ENCODE results near the gene TRIM56. TPM values are rescaled to one million over a fixed set of nuclear protein-coding genes. Genes with fewer than 3 reads are reported as not detected.

Gene TRIM56
- total and polyA plus RNA-seq, 2 of the 4 experiments (the other 2 are of a cell fraction) = 3.9 to 5.9 TPM

GRCh38 chr7:101094376-101094775 is 9.1 kb downstream of the TRIM56 start:
- in situ Hi-C loops (cut with MboI; ENCODE audit: low sequenced_read_pairs) = loop anchor here (5.0 kb wide), 1 partner anchor 43 kb away; no protein-coding TSS in a partner anchor
- ATAC-seq (ENCODE audit: low read depth) = peak; percentile 42

More at GRCh38 chr7:101094376-101094775, 9.1 kb downstream of the TRIM56 start:
- H3K23ac ChIP-seq (ENCODE audit: low read depth, low read length) = peak overlapping the region; percentile 94; the same call in 1 of the 2 replicates
- dilution Hi-C loops (cut with HindIII; ENCODE audit: low sequenced_read_pairs, unreplicated experiment) = no loop called here
- POLR2A ChIA-PET (ENCODE audit: unreplicated experiment) = interaction anchor here (0.7 kb wide), 1 partner anchor 45 kb away, joined by 5 read pairs; no protein-coding TSS in a partner anchor
- peak overlapping the region; percentile 97 for H2BK120ac ChIP-seq (ENCODE audit: low read depth, low read length)
- H3K14ac ChIP-seq (replicated peaks; ENCODE audit: low read depth, low read length) = peak overlapping the region; percentile 81; the same call in 1 of the 2 replicates
- H4K5ac ChIP-seq (ENCODE audit: low read depth, low read length) = no peak overlapping the region
- H3K79me1 ChIP-seq (ENCODE audit: low read depth in 1 of 2, low read length in 2 of 2) = peaks cover 22 to 63% of the 10 kb centered on the region in 2 experiments
- H2AFZ ChIP-seq (replicated peaks; ENCODE audit: low read length, poor library complexity) = no peak overlapping the region
- H3K4me1 ChIP-seq (ENCODE audit: control insufficient read depth, insufficient read depth, low read length) = peaks cover 12% of the 10 kb centered on the region
- no peaks in the 10 kb centered on the region for H3K9me3 ChIP-seq (ENCODE audit: control insufficient read depth, insufficient read depth, low read length)
- 50% methylated on average over 1 of the region's 9 CpGs; no CpG with 5 or more reads in 1 of the 2 experiments for WGBS, 2 experiments (ENCODE audit: extremely low coverage in 2 of 2, insufficient read length in 1 of 2)
- H3K4me3 ChIP-seq (ENCODE audit: insufficient read depth, low read depth, low read length) = no peak overlapping the region
- H4K91ac ChIP-seq (ENCODE audit: insufficient read depth, low read depth, low read length) = peak overlapping the region; percentile 78
- 0 out of 2 replicates have a peak overlapping the region, but pooled peaks have one; percentile 3 for H3K9ac ChIP-seq (ENCODE audit: low read depth, low read length)
- peak overlapping the region; percentile 94 for H2AK5ac ChIP-seq (ENCODE audit: low read depth, low read length)
- no peaks in the 10 kb centered on the region for H3K27me3 ChIP-seq (ENCODE audit: control insufficient read depth, insufficient read depth, low read length)
- peak overlapping the region; percentile 98 for H3K4ac ChIP-seq (ENCODE audit: low read depth, low read length)
- peak overlapping the region; percentile 3; the same call in 1 of the 2 replicates for H3K4me2 ChIP-seq (ENCODE audit: low read depth, low read length)
- H2BK15ac ChIP-seq (ENCODE audit: low read depth, low read length) = peak overlapping the region; percentile 86; the same call in 2 of the 3 replicates
- H2AK9ac ChIP-seq (replicated peaks; ENCODE audit: low read depth, low read length, poor library complexity) = peak overlapping the region; percentile 78
- H3K56ac ChIP-seq (ENCODE audit: extremely low read depth, insufficient read depth, low read length) = peak overlapping the region; percentile 56; the same call in 1 of the 2 replicates
- intact Hi-C loops (cut with micrococcal nuclease) = loop anchor here (1.0 kb wide), 1 partner anchor 44 kb away; no protein-coding TSS in a partner anchor
- H3K36me3 ChIP-seq (ENCODE audit: control insufficient read depth, insufficient read depth, low read length) = peaks cover 10% of the 10 kb centered on the region
- H3K27ac ChIP-seq (ENCODE audit: insufficient read depth, low read length) = peak overlapping the region; percentile 77
- no peak for DNase-seq
- peak overlapping the region; percentile 38; the same call in 1 of the 2 replicates for H3K18ac ChIP-seq (ENCODE audit: low read depth, low read length)
- peak overlapping the region; percentile 96 for H2BK20ac ChIP-seq (ENCODE audit: low read depth, low read length)
- TF ChIP-seq, protein P1, sequence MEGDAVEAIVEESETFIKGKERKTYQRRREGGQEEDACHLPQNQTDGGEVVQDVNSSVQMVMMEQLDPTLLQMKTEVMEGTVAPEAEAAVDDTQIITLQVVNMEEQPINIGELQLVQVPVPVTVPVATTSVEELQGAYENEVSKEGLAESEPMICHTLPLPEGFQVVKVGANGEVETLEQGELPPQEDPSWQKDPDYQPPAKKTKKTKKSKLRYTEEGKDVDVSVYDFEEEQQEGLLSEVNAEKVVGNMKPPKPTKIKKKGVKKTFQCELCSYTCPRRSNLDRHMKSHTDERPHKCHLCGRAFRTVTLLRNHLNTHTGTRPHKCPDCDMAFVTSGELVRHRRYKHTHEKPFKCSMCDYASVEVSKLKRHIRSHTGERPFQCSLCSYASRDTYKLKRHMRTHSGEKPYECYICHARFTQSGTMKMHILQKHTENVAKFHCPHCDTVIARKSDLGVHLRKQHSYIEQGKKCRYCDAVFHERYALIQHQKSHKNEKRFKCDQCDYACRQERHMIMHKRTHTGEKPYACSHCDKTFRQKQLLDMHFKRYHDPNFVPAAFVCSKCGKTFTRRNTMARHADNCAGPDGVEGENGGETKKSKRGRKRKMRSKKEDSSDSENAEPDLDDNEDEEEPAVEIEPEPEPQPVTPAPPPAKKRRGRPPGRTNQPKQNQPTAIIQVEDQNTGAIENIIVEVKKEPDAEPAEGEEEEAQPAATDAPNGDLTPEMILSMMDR (conservative IDR thresholded peaks at IDR 0.05; ENCODE audit: low read depth, low read length) = no peak
- TF ChIP-seq FOS (IDR thresholded peaks at IDR 0.05; ENCODE audit: low read depth, low read length) (no peak), RCOR1 (IDR thresholded peaks at IDR 0.05; ENCODE audit: insufficient replicate concordance, low read length) (no peak)
- no TSS peak for BruUV-seq (replicated peaks)
- peaks cover 14% of the 10 kb centered on the region for H3K9me1 ChIP-seq (ENCODE audit: insufficient read depth, low read length)
- H4K8ac ChIP-seq (ENCODE audit: low read depth in 2 of 2, low read length in 2 of 2) = peak overlapping the region; percentile 6 to 90; a peak in 3 of 4 replicates
- peaks cover 5% of the 10 kb centered on the region; the same call in 1 of the 2 replicates for H4K20me1 ChIP-seq (ENCODE audit: insufficient read depth, low read length)
- CTCF ChIA-PET = interaction anchor here (0.6 to 1.4 kb wide), 6 partner anchors 8 to 43 kb away, joined by 3 to 6 read pairs (median 4); no protein-coding TSS in a partner anchor
- peak overlapping the region; percentile 92 for H2BK5ac ChIP-seq (ENCODE audit: low read depth, low read length, poor library complexity, severe bottlenecking)

All from IMR-90 (cell line).